T-helper 2 cell (primary cell): ENCODE data around the gene MKLN1.

Experiments
- DNase-seq, 5 experiments: peaks; one replicate each; pipeline versions ENCODE4 v3.0.0 to v3.0.0-alpha.2; 2012 to 2022

Gene MKLN1

GRCh38 chr7:131355917-131356777 is 28.5 kb downstream of the MKLN1 start:
- DNase-seq, result no peak

- no peak for DNase-seq
These were observed 29.7 kb downstream of the MKLN1 start for GRCh38 chr7:131357282-131357880.

DNA sequence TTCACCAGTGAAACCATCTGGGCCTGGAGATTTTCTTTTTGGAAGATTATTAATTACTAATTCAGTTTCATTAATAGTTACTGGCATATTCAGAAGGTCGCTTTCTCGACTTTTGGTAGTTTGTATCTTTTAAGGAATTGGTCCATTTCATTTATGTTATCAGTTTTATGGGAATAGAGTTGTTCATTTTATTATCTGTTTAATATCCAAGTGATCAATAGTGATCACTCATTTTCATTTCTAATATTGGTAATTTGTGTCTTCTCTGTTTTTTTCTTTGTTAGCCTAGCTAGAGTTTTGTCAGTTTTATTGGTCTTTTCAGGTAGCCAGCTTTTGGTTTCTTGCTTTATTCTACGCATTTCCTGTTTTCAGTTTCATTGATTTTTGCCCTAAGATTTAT is 31.0 kb downstream of the MKLN1 start:
- no peak for DNase-seq

- DNase-seq, result no peak
These were observed 31.6 kb downstream of the MKLN1 start for GRCh38 chr7:131359136-131359776.

DNA sequence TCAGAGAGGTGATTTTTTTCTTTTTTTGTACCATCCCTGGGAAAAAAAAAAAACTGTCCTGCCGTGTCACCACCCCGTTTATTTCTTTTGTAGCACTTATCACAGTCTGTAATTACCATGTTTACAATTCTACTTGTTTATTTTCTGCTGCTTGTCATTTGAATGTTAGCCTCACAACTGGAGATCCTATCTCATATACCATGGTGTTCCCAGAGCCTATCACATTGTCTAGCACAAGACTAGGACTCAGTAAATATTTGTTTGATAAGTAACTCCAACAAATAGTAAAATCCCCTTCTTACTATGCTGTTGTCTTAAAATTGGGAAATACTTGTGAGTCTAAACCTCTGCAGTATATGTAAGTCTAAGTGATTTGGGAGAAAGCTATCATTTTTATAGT is 36.0 kb downstream of the MKLN1 start:
- no peak for DNase-seq

- peak in 1 of 5 experiments; percentile 60 for DNase-seq
These were observed 37.2 kb downstream of the MKLN1 start for GRCh38 chr7:131364767-131365344.

DNA sequence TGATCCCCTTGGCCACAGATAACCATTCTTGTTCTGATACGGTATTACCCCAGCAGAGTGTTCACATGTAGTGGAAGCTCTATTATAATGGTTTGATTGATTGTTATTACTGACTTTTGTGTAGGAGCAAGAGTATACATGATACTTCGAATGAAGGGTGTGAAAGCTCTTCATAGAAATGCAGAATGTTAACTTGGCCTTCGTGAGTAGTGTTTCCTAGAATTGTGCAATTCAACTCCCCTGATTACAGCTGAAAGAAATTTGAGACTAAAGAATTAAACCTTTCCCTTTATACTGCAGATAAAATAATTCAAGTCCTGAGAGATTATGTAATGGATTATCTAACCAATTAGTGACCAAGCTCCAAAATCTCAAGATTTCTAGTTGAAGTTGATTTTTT is 38.2 kb downstream of the MKLN1 start:
- no peak for DNase-seq

DNA sequence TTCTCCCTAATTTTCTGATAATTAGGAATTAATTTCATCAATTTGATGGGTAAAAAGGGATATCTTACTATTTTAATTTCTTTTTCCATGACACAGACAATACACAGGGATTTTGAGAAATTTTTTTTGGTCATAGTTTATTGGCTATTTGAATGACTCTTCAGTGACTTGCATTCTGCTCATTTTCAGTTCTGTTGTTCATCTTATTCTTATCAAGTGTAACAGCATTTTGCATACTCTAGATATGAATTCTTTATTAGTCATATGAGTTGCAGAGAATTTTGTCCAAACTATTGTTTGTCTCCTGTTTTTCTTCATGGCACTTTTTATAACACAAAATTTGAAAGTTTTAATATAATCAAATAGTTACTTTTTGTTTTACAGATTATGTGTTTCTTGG is 41.7 kb downstream of the MKLN1 start:
- peak in 1 of 5 experiments; percentile 30 for DNase-seq

DNA sequence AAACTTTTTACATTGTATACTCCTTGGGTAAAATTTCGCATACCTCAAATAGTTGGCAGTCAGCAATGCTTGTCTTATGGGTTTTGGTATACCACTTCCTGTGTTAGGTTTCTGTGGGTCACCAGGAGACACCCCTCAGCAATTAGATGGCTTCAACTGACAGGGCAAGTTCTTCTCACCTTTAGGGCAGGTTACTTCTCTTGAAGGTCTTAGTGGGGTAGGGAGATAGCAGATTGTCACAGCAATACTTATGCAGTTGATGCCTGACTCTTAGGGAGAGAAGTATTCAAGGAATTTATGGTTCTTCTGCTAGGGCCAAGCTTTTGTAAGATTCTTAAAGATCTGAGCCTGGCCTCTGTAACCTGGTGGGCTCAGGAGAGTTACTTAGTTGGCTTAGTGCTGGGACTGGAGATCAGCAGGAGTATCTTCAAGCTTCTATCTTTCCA is 42.9 kb downstream of the MKLN1 start:
- DNase-seq, result peak in 2 of 5 experiments; percentile 55 to 82

GRCh38 chr7:131371411-131371810 is 43.7 kb downstream of the MKLN1 start:
- no peak for DNase-seq

- no peak for DNase-seq
These were observed 44.9 kb downstream of the MKLN1 start for GRCh38 chr7:131372554-131372953.

GRCh38 chr7:131374821-131375220 is 47.1 kb downstream of the MKLN1 start:
- no peak for DNase-seq

- DNase-seq, result peak in 1 of 5 experiments; percentile 34
These were observed 53.6 kb downstream of the MKLN1 start for GRCh38 chr7:131381069-131381838.

DNA sequence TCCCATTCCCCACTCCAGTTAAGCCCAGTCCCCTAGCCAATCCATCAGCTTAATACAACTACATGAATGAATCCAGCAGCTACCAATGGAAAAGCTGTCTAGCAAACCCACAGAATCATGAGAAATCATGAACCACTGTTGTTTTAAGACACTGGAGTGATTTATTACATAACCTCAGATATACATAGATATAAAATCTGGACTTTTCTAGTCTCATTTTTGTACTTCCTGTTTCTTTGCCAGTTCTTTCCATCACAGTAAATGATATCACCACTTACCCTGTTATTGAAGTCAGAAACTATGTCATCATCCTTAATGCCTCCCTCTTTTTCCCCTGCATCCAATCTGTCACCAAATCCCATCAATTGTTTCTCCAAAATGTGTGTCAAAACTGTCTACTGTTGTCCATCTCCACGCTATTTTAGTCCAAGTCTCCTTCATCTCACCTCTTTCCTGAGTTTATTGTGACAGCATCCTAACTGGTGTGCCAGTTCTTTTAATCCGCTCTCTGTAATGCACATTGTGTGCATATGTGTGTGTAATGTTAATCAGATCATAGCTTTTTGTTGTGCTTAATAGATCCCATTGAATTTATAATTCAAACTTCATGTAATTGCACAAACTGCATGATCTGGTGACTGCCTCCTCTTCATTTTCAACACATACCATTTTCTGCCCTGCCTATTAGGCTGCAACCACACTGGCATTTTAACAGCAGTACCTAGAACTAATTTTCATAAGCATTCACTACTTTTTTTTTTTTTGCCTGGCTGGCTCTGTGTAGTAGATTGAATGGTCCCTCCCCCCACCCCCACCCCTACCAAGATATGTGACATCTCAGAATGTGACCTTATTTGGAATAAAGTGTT is 56.0 kb downstream of the MKLN1 start:
- no peak for DNase-seq

- no peak for DNase-seq
These were observed 56.6 kb downstream of the MKLN1 start for GRCh38 chr7:131384286-131384635.

- DNase-seq, result no peak
These were observed 57.4 kb downstream of the MKLN1 start for GRCh38 chr7:131385039-131385605.

DNA sequence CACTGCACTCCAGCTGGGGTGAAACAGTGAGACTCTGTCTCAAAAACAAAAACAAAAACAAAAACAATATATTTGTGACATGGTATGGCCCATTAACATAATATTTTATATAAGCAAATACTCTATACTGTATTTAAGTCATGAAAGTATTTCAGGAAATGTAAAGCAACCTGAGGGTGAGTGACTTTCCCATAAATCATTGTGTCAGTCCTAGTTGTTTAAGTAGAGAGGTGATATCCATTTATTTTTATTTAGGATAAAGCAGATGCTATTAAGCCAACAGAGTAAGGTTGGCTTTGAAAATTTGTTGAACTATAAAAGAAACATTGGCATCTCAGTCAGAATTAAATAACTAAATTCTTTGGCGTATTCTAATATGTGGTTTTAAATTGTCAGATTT is 60.5 kb downstream of the MKLN1 start:
- no peak for DNase-seq

DNA sequence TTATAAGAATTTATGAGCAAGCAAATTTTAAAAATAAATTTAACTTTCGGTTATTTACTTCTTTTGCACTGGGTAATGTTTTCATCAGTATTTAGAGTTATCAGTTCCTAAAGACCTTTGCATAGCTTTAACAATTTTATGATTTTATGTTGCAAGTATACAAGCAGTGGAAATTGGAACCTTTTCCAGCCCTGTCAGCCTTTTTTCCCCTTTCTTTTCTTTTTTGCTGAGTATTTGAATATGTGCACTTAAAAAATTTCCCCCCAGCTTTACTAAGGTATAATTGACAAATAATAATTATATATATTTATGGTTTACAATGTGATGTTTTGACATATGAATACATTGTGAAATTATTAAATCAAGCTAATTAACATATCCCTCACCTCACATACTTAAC is 62.6 kb downstream of the MKLN1 start:
- no peak for DNase-seq

DNA sequence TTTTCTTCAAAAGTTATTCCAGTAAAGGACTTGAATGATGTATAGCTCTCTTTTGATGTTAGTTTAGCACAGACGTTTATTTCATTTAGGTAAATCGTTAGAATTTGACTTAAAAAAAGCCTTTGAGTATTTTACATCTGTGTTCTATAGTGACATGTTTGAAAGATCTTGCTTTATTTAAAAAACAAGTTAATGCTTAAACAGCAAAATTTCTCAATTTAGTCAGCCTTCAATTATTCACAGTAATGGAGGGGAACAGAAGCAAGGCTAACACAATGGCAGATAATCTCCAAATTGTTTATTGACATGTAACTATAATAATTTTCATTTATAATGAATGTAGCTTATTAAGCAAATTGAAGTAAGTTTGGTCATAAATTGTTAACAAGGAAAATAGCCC is 63.5 kb downstream of the MKLN1 start:
- DNase-seq, result no peak

DNA sequence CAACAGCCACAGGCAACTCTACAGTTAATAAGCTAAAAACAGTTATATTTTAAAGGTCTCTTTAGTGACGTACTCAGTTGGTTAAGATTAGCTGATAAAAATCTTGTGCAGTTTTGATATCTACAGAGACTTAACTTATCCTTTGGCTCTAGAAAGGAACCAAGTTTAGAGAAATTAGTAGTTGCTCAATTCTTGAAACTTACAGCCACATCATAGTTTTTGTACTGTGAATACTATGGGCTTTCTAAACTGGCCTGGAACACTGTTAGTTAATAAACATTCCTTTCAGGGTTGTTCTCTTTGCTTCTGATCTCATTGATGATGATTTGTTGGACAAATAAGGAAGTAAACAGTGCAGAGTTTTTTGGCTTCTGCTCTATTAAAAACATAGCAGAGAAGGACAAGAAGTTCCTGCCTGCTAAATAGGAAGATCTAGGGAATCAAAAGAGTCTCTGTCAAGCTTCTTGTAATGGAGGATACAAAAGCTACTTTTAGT is 73.1 kb downstream of the MKLN1 start:
- peak in 1 of 5 experiments; percentile 77 for DNase-seq

DNA sequence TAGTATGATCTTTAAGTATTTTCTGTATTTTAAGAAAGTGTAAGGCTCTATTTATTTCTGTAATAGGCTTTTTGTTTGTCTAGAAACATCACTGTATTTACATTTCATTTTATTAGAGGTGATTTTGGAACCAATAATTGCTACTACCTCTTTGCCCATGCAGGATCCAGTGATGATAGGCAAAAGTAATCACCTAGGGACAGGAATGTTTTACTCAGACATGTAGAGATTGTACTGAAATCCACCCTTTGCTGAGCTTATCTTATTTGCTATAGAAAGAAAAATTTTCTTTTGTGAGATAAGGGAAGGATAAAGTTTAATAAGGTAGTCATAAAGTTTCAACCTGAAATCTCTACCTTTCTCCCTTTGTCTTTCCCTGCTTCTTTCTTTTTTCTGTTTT is 73.5 kb downstream of the MKLN1 start:
- DNase-seq, result no peak
